Measurements from ENCODE around the gene ZNFX1. TPM values are rescaled to one million over a fixed set of nuclear protein-coding genes. Genes with fewer than 3 reads are reported as not detected.

The ZNFX1 gene
- total and polyA plus RNA-seq, 9 of the 15 experiments (the other 6 are each of a cell fraction or from before 2014, with no cell fraction given), result 3.8 to 13.8 (median 10.3) TPM

DNA sequence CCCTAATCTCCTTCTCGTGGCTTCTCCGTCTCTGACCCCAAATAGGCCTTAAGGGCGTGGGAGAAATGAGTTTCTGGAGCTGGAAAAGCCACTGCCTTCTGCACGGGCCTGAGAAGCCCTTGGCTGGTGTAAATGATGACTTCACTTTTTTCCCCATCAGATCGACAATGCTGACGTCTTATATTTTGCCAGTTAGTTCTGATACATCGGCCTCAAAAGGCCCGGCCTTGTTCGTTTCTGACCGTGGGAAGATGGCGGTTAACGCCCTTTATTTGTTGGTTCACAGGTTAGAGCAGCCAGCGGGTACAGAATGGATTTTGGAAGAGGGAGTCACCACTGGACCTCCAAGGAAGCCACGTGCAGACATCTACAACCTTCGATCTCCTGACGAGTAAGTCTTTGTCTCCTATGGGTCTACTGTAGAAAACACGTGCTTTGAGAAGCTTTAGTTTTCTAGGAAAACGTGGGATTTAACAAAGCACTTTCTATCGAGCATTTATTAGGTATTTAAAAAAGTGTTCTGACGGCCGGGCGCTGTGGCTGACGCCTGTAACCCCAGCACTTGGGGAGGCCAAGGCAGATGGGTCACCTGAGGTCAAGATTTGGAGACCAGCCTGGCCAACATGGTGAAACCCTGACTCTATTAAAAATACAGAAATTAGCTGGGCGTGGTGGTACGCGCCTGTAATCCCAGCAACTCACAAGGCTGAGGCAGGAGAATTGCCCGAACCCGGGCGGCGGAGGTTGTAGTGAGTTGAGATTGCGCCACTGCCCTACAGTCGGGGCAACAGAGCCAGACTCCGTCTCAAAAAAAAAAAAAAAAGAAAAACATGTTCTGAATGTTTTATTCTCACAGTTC, 1.2 kb upstream of the ZNFX1 start (continued):
- TF ChIP-seq POLR3G (IDR thresholded peaks at IDR 0.05; ENCODE audit: extremely low read depth, insufficient read length, insufficient replicate concordance), result no peak
- no peak for TF ChIP-seq FUS (optimal IDR thresholded peaks at IDR 0.05; ENCODE audit: low read depth, low read length)
- no peak for TF ChIP-seq TAF9B (IDR thresholded peaks at IDR 0.05; ENCODE audit: partially characterized antibody)
- no peak for TF ChIP-seq NFE2 (IDR thresholded peaks at IDR 0.05; ENCODE audit: low read depth)
- TF ChIP-seq, protein P1, sequence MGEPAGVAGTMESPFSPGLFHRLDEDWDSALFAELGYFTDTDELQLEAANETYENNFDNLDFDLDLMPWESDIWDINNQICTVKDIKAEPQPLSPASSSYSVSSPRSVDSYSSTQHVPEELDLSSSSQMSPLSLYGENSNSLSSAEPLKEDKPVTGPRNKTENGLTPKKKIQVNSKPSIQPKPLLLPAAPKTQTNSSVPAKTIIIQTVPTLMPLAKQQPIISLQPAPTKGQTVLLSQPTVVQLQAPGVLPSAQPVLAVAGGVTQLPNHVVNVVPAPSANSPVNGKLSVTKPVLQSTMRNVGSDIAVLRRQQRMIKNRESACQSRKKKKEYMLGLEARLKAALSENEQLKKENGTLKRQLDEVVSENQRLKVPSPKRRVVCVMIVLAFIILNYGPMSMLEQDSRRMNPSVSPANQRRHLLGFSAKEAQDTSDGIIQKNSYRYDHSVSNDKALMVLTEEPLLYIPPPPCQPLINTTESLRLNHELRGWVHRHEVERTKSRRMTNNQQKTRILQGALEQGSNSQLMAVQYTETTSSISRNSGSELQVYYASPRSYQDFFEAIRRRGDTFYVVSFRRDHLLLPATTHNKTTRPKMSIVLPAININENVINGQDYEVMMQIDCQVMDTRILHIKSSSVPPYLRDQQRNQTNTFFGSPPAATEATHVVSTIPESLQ (CRISPR knock-in tag; IDR thresholded peaks at IDR 0.05), result 0 out of 2 replicates have a peak, but pooled peaks have one; percentile 2
- TF ChIP-seq NFXL1 (CRISPR knock-in tag; IDR thresholded peaks at IDR 0.05), result no peak
- TF ChIP-seq KLF16 (IDR thresholded peaks at IDR 0.05), result no peak
- no peak for TF ChIP-seq ZBTB5 (IDR thresholded peaks at IDR 0.05)
- TF ChIP-seq, protein P2, sequence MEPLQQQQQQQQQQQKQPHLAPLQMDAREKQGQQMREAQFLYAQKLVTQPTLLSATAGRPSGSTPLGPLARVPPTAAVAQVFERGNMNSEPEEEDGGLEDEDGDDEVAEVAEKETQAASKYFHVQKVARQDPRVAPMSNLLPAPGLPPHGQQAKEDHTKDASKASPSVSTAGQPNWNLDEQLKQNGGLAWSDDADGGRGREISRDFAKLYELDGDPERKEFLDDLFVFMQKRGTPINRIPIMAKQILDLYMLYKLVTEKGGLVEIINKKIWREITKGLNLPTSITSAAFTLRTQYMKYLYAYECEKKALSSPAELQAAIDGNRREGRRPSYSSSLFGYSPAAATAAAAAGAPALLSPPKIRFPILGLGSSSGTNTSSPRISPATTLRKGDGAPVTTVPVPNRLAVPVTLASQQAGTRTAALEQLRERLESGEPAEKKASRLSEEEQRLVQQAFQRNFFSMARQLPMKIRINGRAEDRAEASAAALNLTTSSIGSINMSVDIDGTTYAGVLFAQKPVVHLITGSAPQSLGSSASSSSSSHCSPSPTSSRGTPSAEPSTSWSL (CRISPR knock-in tag; IDR thresholded peaks at IDR 0.05; ENCODE audit: borderline replicate concordance), result no peak
- TF ChIP-seq EWSR1 (IDR thresholded peaks at IDR 0.05; ENCODE audit: borderline replicate concordance, low read depth, partially characterized antibody), result no peak
- TF ChIP-seq ZNF609 (CRISPR knock-in tag; IDR thresholded peaks at IDR 0.05; ENCODE audit: borderline replicate concordance), result 0 out of 2 replicates have a peak, but pooled peaks have one; percentile 11
- no peak for TF ChIP-seq ADNP (tag; IDR thresholded peaks at IDR 0.05)
- TF ChIP-seq ZNF655 (CRISPR knock-in tag; IDR thresholded peaks at IDR 0.05), result no peak
- TF ChIP-seq CREBBP (IDR thresholded peaks at IDR 0.05; ENCODE audit: low read depth, low read length), result no peak
- TF ChIP-seq RB1 (IDR thresholded peaks at IDR 0.05; ENCODE audit: low read depth), result no peak
